A549 (cell line): ENCODE data around the gene IDS. TPM values are rescaled to one million over a fixed set of nuclear protein-coding genes. Genes with fewer than 3 reads are reported as not detected.

Experiments used
- ATAC-seq, 2 experiments: fragments of 200-7000 bp in 1 of 2; fragments of >200 bp in 1 of 2; cut with Nextera tagmentation in 1 of 2; cut with Tn5 transposase in 1 of 2; 3 replicates each; pipeline versions ENCODE4 v1.8.0 to v1.9.1; 2018 to 2020; ENCODE audit warnings: mild to moderate bottlenecking in 1 of 2, moderate library complexity in 1 of 2
- CTCF ChIA-PET: fragments of 300-600 bp; sonication (Branson Sonifier 250); formaldehyde crosslinking; extraction: SDS; loops from one replicate; lab custom pipeline; 2021; ENCODE audit warnings: antibody characterized with exemption, inconsistent platforms; lab: Yijun Ruan, JAX
- POLR2A ChIA-PET: fragments of 350-600 bp; formaldehyde crosslinking; extraction: SDS; loops from one replicate; lab custom pipeline; 2021; ENCODE audit warnings: antibody characterized with exemption, inconsistent platforms; lab: Yijun Ruan, JAX
- DNase-seq, 2 experiments: peaks; one replicate each; pipeline versions ENCODE4 v3.0.0 to v3.0.0-alpha.2; 2011 to 2016; ENCODE audit warnings: low read depth in 1 of 2, low spot score in 1 of 2
- FAIRE-seq: peaks from 2 replicates; lab custom pipeline; 2011; peaks lifted over from hg19 to GRCh38; lab: Jason Lieb, UNC
- H3K27ac ChIP-seq, 2 experiments: fragments of >200 bp; sonication (Bioruptor Twin); formaldehyde crosslinking; 3 replicates each; pipeline ENCODE4 v1.5.1; 2016 to 2017
- H3K4me1 ChIP-seq: fragments of >200 bp; sonication (Bioruptor Twin); formaldehyde crosslinking; 3 replicates; pipeline ENCODE4 v1.6.1; 2016
- H3K4me2 ChIP-seq: fragments of >200 bp; sonication (Bioruptor Twin); formaldehyde crosslinking; 3 replicates; pipeline ENCODE4 v1.6.1; 2016
- H3K4me3 ChIP-seq: fragments of >200 bp; sonication (Bioruptor Twin); formaldehyde crosslinking; 3 replicates; pipeline ENCODE4 v1.5.1; 2016
- H3K9me3 ChIP-seq: fragments of >200 bp; sonication (Bioruptor Twin); formaldehyde crosslinking; 3 replicates; pipeline ENCODE4 v1.6.1; 2016
- BHLHE40 ChIP-seq: IDR thresholded peaks from 2 replicates; pipeline ENCODE4 v1.6.1; 2012; ENCODE audit warnings: low read depth, low read length, inconsistent platforms
- CBX2 ChIP-seq: fragments of 200-600 bp; sonication (generic); IDR thresholded peaks from 2 replicates; pipeline ENCODE4 v1.6.1; 2016; ENCODE audit warnings: low read depth, mild to moderate bottlenecking, borderline replicate concordance
- EHMT2 ChIP-seq: fragments of 200-600 bp; sonication (generic); IDR thresholded peaks from 2 replicates; pipeline ENCODE4 v1.6.1; 2016; ENCODE audit warnings: antibody characterized with exemption, low read depth, mild to moderate bottlenecking, moderate library complexity
- ELK1 ChIP-seq: fragments of 150-350 bp; IDR thresholded peaks from 2 replicates; pipeline ENCODE4 v1.6.1; 2014; ENCODE audit warnings: low read depth, mild to moderate bottlenecking, low read length
- FOSB ChIP-seq: fragments of 250-450 bp; sonication (Bioruptor Pico); IDR thresholded peaks from 2 replicates; pipeline ENCODE4 v1.5.0; 2020; ENCODE audit warnings: mild to moderate bottlenecking, moderate library complexity
- FOSL2 ChIP-seq, 2 experiments: fragments of 450-650 bp in 1 of 2; fragments of >200 bp in 1 of 2; sonication (Bioruptor Twin) in 1 of 2; formaldehyde crosslinking; IDR thresholded peaks; 2 replicates each; pipeline versions ENCODE4 v1.5.0 to v1.6.1; 2016 to 2020; ENCODE audit warnings: mild to moderate bottlenecking in 1 of 2, moderate library complexity in 1 of 2
- HDAC2 ChIP-seq: fragments of 200-600 bp; sonication (generic); IDR thresholded peaks from 2 replicates; pipeline ENCODE4 v1.6.1; 2016
- JUNB ChIP-seq: fragments of >200 bp; sonication (Bioruptor Twin); formaldehyde crosslinking; IDR thresholded peaks from 2 replicates; pipeline ENCODE4 v1.6.1; 2016
- KDM1A ChIP-seq: fragments of 200-600 bp; sonication (generic); IDR thresholded peaks from 2 replicates; pipeline ENCODE4 v1.6.1; 2016; ENCODE audit warnings: low read depth, mild to moderate bottlenecking
- MAFK ChIP-seq: fragments of 450-650 bp; IDR thresholded peaks from 2 replicates; pipeline ENCODE4 v1.6.1; 2014; ENCODE audit not compliant: partially characterized antibody
- MYC ChIP-seq: IDR thresholded peaks from 2 replicates; pipeline ENCODE4 v1.6.1; 2012; ENCODE audit warnings: mild to moderate bottlenecking, inconsistent platforms, low read length, improper control_type of control experiment, borderline replicate concordance
- NPAS2 ChIP-seq: fragments of 250-450 bp; sonication (Bioruptor Pico); IDR thresholded peaks from 2 replicates; pipeline ENCODE4 v1.8.0; 2022; ENCODE audit warnings: mild to moderate bottlenecking, moderate library complexity, borderline replicate concordance
- POLR2AphosphoS2 ChIP-seq: conservative IDR thresholded peaks from 2 replicates; pipeline ENCODE4 v1.6.1; 2012; ENCODE audit warnings: low read length, improper control_type of control experiment, inconsistent platforms
- RAD21 ChIP-seq, 2 experiments: fragments of >200 bp in 1 of 2; sonication (Bioruptor Twin) in 1 of 2; formaldehyde crosslinking in 1 of 2; IDR thresholded peaks in 1 of 2; conservative IDR thresholded peaks in 1 of 2; 2 replicates in 1 of 2; 3 replicates in 1 of 2; pipeline ENCODE4 v1.6.1; 2012 to 2018; ENCODE audit warnings: inconsistent platforms in 1 of 2
- RCOR1 ChIP-seq: fragments of 150-350 bp; IDR thresholded peaks from 2 replicates; pipeline ENCODE4 v1.6.1; 2014; ENCODE audit warnings: antibody characterized with exemption, low read length, low read depth
- SREBF2 ChIP-seq: fragments of 450-650 bp; IDR thresholded peaks from 2 replicates; pipeline ENCODE4 v1.6.1; 2014; ENCODE audit warnings: mild to moderate bottlenecking, moderate library complexity
- TP53 ChIP-seq: fragments of 250-450 bp; sonication (Bioruptor Pico); IDR thresholded peaks from 2 replicates; pipeline ENCODE4 v1.5.0; 2021; ENCODE audit warnings: mild to moderate bottlenecking, moderate library complexity
- ZFP36 ChIP-seq: fragments of 450-650 bp; IDR thresholded peaks from 2 replicates; pipeline ENCODE4 v1.6.1; 2014; ENCODE audit warnings: borderline replicate concordance; ENCODE audit not compliant: partially characterized antibody
- ZSCAN20 ChIP-seq: fragments of 250-450 bp; sonication (Bioruptor Pico); IDR thresholded peaks from 2 replicates; pipeline ENCODE4 v1.8.0; 2022; ENCODE audit warnings: mild to moderate bottlenecking, moderate library complexity
- WGBS: methylation state at CpG from one replicate; pipeline ENCODE4 v1.1.6; 2017; ENCODE audit errors: missing lambda C conversion rate; 5-methylcytosine and 5-hydroxymethylcytosine counted together
- polyA plus RNA-seq, 4 experiments: library from polyadenylated mRNA; depleted of rRNA in 3 of 4; stranded (reverse); fragments of >200 nt; fragmentation: RNase III in 1 of 4; extraction: RNeasy Plus Mini Kit Qiagen cat#74134 plus additional on column Dnase treatment in 1 of 4; gene quantifications; 2 replicates in 3 of 4; 3 replicates in 1 of 4; pipeline ENCODE4 v1.2.3, GENCODE V29; 2011 to 2017
- TF ChIP-seq, protein P1 (sequence below): fragments of >200 bp; sonication (Bioruptor Twin); formaldehyde crosslinking; IDR thresholded peaks from 2 replicates; pipeline ENCODE4 v1.6.1; 2016
- TF ChIP-seq, protein P2 (sequence below): fragments of 450-650 bp; IDR thresholded peaks from 2 replicates; pipeline ENCODE4 v1.6.1; 2014; ENCODE audit warnings: antibody characterized with exemption
- TF ChIP-seq, protein P3 (sequence below): IDR thresholded peaks from 2 replicates; pipeline ENCODE4 v1.6.1; 2012
- TF ChIP-seq, protein P4 (sequence below): fragments of 250-450 bp; sonication (Bioruptor Pico); IDR thresholded peaks from 2 replicates; pipeline ENCODE4 v1.5.0; 2021; ENCODE audit warnings: mild to moderate bottlenecking, moderate library complexity, borderline replicate concordance
- TF ChIP-seq, protein P5 (sequence below): fragments of 200-600 bp; sonication (generic); IDR thresholded peaks from 2 replicates; pipeline ENCODE4 v1.6.1; 2016; ENCODE audit warnings: antibody characterized with exemption, mild to moderate bottlenecking, moderate library complexity
- TF ChIP-seq, protein P6 (sequence below): IDR thresholded peaks from 2 replicates; pipeline ENCODE4 v1.6.1; 2012; ENCODE audit warnings: low read depth, borderline replicate concordance

The IDS gene
- polyA plus RNA-seq, 2 of the 4 experiments (the other 2 are of a cell fraction) = 40.6 to 120 TPM

GRCh38 chrX:149510386-149510785, 5.3 kb upstream of the IDS start:
- no peaks in the 10 kb centered on the region for H3K9me3 ChIP-seq
- no peak overlapping the region for H3K4me2 ChIP-seq
- H3K27ac ChIP-seq = no peak overlapping the region
- FAIRE-seq = no peak
- ChIA-PET CTCF (interaction anchor here (0.9 to 4.3 kb wide), 4 partner anchors 12 to 30 kb away, joined by 3 to 40 read pairs (median 15); partner anchors contain the start of gene EOLA1), POLR2A (interaction anchor here (1.1 kb wide), 1 partner anchor 429 kb away, joined by 4 read pairs; no protein-coding TSS in a partner anchor)
- no peak for DNase-seq
- peak; percentile 55 to 66; a peak in 3 of 6 replicates for ATAC-seq
- no peak overlapping the region for H3K4me3 ChIP-seq
- peaks cover 4% of the 10 kb centered on the region; the same call in 1 of the 3 replicates for H3K4me1 ChIP-seq
- TF ChIP-seq RCOR1 (no peak), KDM1A (no peak), ZSCAN20 (CRISPR knock-in tag) (no peak), CBX2 (no peak), POLR2AphosphoS2 (no peak), RAD21 (conservative IDR thresholded peaks at IDR 0.05 in 1 of 2, IDR thresholded peaks at IDR 0.05 in 1 of 2) (no peak), EHMT2 (no peak)
- 46% methylated on average over 4 of the region's 4 CpGs for WGBS

GRCh38 chrX:149508467-149508866, 3.4 kb upstream of the IDS start:
- WGBS = 67% methylated on average over 1 of the region's 1 CpG
- no peak for TF ChIP-seq JUNB
- TF ChIP-seq, protein P1, sequence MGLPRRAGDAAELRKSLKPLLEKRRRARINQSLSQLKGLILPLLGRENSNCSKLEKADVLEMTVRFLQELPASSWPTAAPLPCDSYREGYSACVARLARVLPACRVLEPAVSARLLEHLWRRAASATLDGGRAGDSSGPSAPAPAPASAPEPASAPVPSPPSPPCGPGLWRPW = no peak
- TF ChIP-seq HDAC2 = no peak
- TF ChIP-seq FOSL2 (IDR thresholded peaks at IDR 0.05) = no peak
- no peak for TF ChIP-seq FOSL2 (CRISPR knock-in tag; IDR thresholded peaks at IDR 0.05)
- TF ChIP-seq TP53 (CRISPR knock-in tag) = no peak
- TF ChIP-seq MYC = no peak
- no peak for TF ChIP-seq BHLHE40
- no peak for TF ChIP-seq SREBF2
- TF ChIP-seq, protein P2, sequence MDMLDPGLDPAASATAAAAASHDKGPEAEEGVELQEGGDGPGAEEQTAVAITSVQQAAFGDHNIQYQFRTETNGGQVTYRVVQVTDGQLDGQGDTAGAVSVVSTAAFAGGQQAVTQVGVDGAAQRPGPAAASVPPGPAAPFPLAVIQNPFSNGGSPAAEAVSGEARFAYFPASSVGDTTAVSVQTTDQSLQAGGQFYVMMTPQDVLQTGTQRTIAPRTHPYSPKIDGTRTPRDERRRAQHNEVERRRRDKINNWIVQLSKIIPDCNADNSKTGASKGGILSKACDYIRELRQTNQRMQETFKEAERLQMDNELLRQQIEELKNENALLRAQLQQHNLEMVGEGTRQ = no peak
- TF ChIP-seq, protein P3, sequence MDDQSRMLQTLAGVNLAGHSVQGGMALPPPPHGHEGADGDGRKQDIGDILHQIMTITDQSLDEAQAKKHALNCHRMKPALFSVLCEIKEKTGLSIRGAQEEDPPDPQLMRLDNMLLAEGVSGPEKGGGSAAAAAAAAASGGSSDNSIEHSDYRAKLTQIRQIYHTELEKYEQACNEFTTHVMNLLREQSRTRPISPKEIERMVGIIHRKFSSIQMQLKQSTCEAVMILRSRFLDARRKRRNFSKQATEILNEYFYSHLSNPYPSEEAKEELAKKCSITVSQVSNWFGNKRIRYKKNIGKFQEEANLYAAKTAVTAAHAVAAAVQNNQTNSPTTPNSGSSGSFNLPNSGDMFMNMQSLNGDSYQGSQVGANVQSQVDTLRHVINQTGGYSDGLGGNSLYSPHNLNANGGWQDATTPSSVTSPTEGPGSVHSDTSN = no peak
- TF ChIP-seq, protein P4, sequence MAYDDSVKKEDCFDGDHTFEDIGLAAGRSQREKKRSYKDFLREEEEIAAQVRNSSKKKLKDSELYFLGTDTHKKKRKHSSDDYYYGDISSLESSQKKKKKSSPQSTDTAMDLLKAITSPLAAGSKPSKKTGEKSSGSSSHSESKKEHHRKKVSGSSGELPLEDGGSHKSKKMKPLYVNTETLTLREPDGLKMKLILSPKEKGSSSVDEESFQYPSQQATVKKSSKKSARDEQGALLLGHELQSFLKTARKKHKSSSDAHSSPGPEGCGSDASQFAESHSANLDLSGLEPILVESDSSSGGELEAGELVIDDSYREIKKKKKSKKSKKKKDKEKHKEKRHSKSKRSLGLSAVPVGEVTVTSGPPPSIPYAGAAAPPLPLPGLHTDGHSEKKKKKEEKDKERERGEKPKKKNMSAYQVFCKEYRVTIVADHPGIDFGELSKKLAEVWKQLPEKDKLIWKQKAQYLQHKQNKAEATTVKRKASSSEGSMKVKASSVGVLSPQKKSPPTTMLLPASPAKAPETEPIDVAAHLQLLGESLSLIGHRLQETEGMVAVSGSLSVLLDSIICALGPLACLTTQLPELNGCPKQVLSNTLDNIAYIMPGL = no peak
- TF ChIP-seq FOSB (CRISPR knock-in tag) = no peak
- no peak for TF ChIP-seq MAFK
- no peak for TF ChIP-seq ELK1
- TF ChIP-seq, protein P5, sequence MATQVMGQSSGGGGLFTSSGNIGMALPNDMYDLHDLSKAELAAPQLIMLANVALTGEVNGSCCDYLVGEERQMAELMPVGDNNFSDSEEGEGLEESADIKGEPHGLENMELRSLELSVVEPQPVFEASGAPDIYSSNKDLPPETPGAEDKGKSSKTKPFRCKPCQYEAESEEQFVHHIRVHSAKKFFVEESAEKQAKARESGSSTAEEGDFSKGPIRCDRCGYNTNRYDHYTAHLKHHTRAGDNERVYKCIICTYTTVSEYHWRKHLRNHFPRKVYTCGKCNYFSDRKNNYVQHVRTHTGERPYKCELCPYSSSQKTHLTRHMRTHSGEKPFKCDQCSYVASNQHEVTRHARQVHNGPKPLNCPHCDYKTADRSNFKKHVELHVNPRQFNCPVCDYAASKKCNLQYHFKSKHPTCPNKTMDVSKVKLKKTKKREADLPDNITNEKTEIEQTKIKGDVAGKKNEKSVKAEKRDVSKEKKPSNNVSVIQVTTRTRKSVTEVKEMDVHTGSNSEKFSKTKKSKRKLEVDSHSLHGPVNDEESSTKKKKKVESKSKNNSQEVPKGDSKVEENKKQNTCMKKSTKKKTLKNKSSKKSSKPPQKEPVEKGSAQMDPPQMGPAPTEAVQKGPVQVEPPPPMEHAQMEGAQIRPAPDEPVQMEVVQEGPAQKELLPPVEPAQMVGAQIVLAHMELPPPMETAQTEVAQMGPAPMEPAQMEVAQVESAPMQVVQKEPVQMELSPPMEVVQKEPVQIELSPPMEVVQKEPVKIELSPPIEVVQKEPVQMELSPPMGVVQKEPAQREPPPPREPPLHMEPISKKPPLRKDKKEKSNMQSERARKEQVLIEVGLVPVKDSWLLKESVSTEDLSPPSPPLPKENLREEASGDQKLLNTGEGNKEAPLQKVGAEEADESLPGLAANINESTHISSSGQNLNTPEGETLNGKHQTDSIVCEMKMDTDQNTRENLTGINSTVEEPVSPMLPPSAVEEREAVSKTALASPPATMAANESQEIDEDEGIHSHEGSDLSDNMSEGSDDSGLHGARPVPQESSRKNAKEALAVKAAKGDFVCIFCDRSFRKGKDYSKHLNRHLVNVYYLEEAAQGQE = no peak
- no peak for TF ChIP-seq RCOR1
- no peak for TF ChIP-seq NPAS2
- TF ChIP-seq, protein P6, sequence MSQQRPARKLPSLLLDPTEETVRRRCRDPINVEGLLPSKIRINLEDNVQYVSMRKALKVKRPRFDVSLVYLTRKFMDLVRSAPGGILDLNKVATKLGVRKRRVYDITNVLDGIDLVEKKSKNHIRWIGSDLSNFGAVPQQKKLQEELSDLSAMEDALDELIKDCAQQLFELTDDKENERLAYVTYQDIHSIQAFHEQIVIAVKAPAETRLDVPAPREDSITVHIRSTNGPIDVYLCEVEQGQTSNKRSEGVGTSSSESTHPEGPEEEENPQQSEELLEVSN = no peak
- no peak for TF ChIP-seq ZFP36
- no peaks in the 10 kb centered on the region for H3K9me3 ChIP-seq
- no peak overlapping the region for H3K27ac ChIP-seq
- no peak overlapping the region for H3K4me3 ChIP-seq
- H3K4me1 ChIP-seq = peaks cover 9% of the 10 kb centered on the region; the same call in 1 of the 3 replicates
- ChIA-PET POLR2A (no interaction called here), CTCF (no interaction called here)
- ATAC-seq = no peak
- DNase-seq = no peak
- no peak for FAIRE-seq
- H3K4me2 ChIP-seq = no peak overlapping the region
